HCT116 (cell line): ENCODE results near the gene NTNG2. TPM values are rescaled to one million over a fixed set of nuclear protein-coding genes. Genes with fewer than 3 reads are reported as not detected.
"Not testable (repeated sequence)": the region's sequence is repeated elsewhere in the genome, so short reads cannot be mapped to it uniquely, and the experiment has no call there.

Source experiments
- ATAC-seq: fragments of 200-7000 bp; cut with Tn5 transposase; 2 replicates; pipeline ENCODE4 v1.9.1; 2020; ENCODE audit warnings: mild to moderate bottlenecking, moderate library complexity
- BruUV-seq: library from RNA; stranded (reverse); fragments of 400-500 nt; replicated peaks from 2 replicates; lab custom pipeline; 2021; lab: Mats Ljungman, UMichigan
- CTCF ChIA-PET: fragments of 300-600 bp; sonication (Branson Sonifier 250); formaldehyde crosslinking; loops from one replicate; lab custom pipeline; 2021; ENCODE audit warnings: antibody characterized with exemption; lab: Charles Lee
- POLR2A ChIA-PET: fragments of 300-600, 350-600 bp; sonication (Branson Sonifier 250); formaldehyde crosslinking; loops from one replicate; lab custom pipeline; 2021; ENCODE audit warnings: antibody characterized with exemption; lab: Charles Lee
- RAD21 ChIA-PET, 2 experiments: fragments of 300-600 bp; sonication (Branson Sonifier 250); formaldehyde crosslinking; loops; one replicate each; lab custom pipeline; 2023; ENCODE audit warnings: low total read pairs in 2 of 2; ENCODE audit not compliant: uncharacterized antibody in 2 of 2, unreplicated experiment in 2 of 2, low non-redundant PET in 1 of 2; lab: Charles Lee
- DNase-seq: peaks from one replicate; pipeline ENCODE4 v3.0.0-alpha.2; 2010; ENCODE audit warnings: low read depth, low spot score
- H2AFZ ChIP-seq: fragments of 200-600 bp; shearing (Covaris generic), sonication (generic); 2 replicates; pipeline ENCODE4 v1.6.1; 2017; ENCODE audit warnings: low read depth, mixed run types, mixed read lengths, antibody characterized with exemption, low read length; ENCODE audit not compliant: poor library complexity, severe bottlenecking
- H3K27ac ChIP-seq: 2 replicates; pipeline ENCODE4 v1.5.1; 2012; ENCODE audit warnings: low read depth, low read length
- H3K27me3 ChIP-seq: fragments of 200-600 bp; sonication (generic); 2 replicates; pipeline ENCODE4 v1.6.1; 2016; ENCODE audit warnings: mixed run types, low read length, mixed read lengths; ENCODE audit not compliant: insufficient read depth
- H3K36me3 ChIP-seq, 2 experiments: fragments of 200-500 bp in 1 of 2; fragments of 200-600 bp in 1 of 2; sonication (Bioruptor generic) in 1 of 2; sonication (generic) in 1 of 2; 2 replicates each; pipeline versions ENCODE4 v1.5.1 to v1.6.1; 2014 to 2016; ENCODE audit warnings: low read length in 2 of 2, inconsistent platforms in 1 of 2, mixed read lengths in 1 of 2, mixed run types in 1 of 2; ENCODE audit not compliant: insufficient read depth in 2 of 2, control insufficient read depth in 1 of 2
- H3K4me1 ChIP-seq, 2 experiments: fragments of 200-600 bp in 1 of 2; sonication (generic) in 1 of 2; 2 replicates each; pipeline versions ENCODE4 v1.5.1 to v1.6.1; 2012 to 2017; ENCODE audit warnings: low read length in 2 of 2, inconsistent platforms in 1 of 2, mild to moderate bottlenecking in 1 of 2, mixed read lengths in 1 of 2, mixed run types in 1 of 2, moderate library complexity in 1 of 2; ENCODE audit not compliant: insufficient read depth in 2 of 2, control insufficient read depth in 1 of 2
- H3K4me2 ChIP-seq: fragments of 200-600 bp; sonication (generic); 2 replicates; pipeline ENCODE4 v1.6.1; 2017; ENCODE audit warnings: mixed run types, low read length, mixed read lengths
- H3K4me3 ChIP-seq, 2 experiments: fragments of 200-600 bp in 1 of 2; sonication (generic) in 1 of 2; replicated peaks in 1 of 2; 2 replicates each; pipeline ENCODE4 v1.5.1; 2011 to 2016; ENCODE audit warnings: low read length in 2 of 2, control low read depth in 1 of 2, low read depth in 1 of 2, mild to moderate bottlenecking in 1 of 2, mixed read lengths in 1 of 2, mixed run types in 1 of 2
- H3K79me2 ChIP-seq: fragments of 200-600 bp; sonication (generic); 2 replicates; pipeline ENCODE4 v1.6.1; 2017; ENCODE audit warnings: mild to moderate bottlenecking, mixed run types, low read length, moderate library complexity, mixed read lengths; ENCODE audit not compliant: insufficient read depth
- H3K9ac ChIP-seq: fragments of 200-600 bp; sonication (generic); 2 replicates; pipeline ENCODE4 v1.6.1; 2016; ENCODE audit warnings: low read length, mixed read lengths
- H3K9me2 ChIP-seq: fragments of 200-600 bp; sonication (generic), shearing (Covaris generic); 2 replicates; pipeline ENCODE4 v1.6.1; 2017; ENCODE audit warnings: mixed run types, mild to moderate bottlenecking, moderate library complexity; ENCODE audit not compliant: insufficient read depth
- H3K9me3 ChIP-seq, 2 experiments: fragments of 200-500 bp in 1 of 2; fragments of 200-600 bp in 1 of 2; sonication (Bioruptor generic) in 1 of 2; sonication (generic) in 1 of 2; 2 replicates each; pipeline ENCODE4 v1.6.1; 2014 to 2017; ENCODE audit warnings: low read length in 2 of 2, mixed read lengths in 2 of 2, inconsistent platforms in 1 of 2, low read depth in 1 of 2, mild to moderate bottlenecking in 1 of 2, mixed run types in 1 of 2, moderate library complexity in 1 of 2; ENCODE audit not compliant: control insufficient read depth in 1 of 2, insufficient read depth in 1 of 2
- H4K20me1 ChIP-seq: fragments of 200-600 bp; sonication (generic), shearing (Covaris generic); 2 replicates; pipeline ENCODE4 v1.6.1; 2017; ENCODE audit warnings: mixed run types, mild to moderate bottlenecking, moderate library complexity; ENCODE audit not compliant: insufficient read depth
- CBX3 ChIP-seq: IDR thresholded peaks from 2 replicates; pipeline ENCODE4 v1.6.1; 2012; ENCODE audit warnings: low read depth
- CTCF ChIP-seq, 3 experiments: fragments of 200-600 bp in 1 of 3; sonication (generic) in 1 of 3; IDR thresholded peaks in 2 of 3; conservative IDR thresholded peaks in 1 of 3; 2 replicates each; pipeline ENCODE4 v1.5.1; 2012 to 2017; ENCODE audit warnings: low read depth in 2 of 3, low read length in 2 of 3, antibody characterized with exemption in 1 of 3, borderline replicate concordance in 1 of 3, control low read depth in 1 of 3, mild to moderate bottlenecking in 1 of 3, mixed read lengths in 1 of 3, mixed run types in 1 of 3, moderate library complexity in 1 of 3; ENCODE audit not compliant: insufficient read depth in 1 of 3
- EGR1 ChIP-seq: IDR thresholded peaks from 2 replicates; pipeline ENCODE4 v1.6.1; 2012; ENCODE audit warnings: low read depth
- POLR2A ChIP-seq: IDR thresholded peaks from 2 replicates; pipeline ENCODE4 v1.7.0; 2011; ENCODE audit warnings: borderline replicate concordance; ENCODE audit not compliant: insufficient read depth, insufficient read length; ENCODE audit errors: extremely low read depth
- POLR2AphosphoS5 ChIP-seq: IDR thresholded peaks from 2 replicates; pipeline ENCODE4 v1.6.1; 2011; ENCODE audit warnings: mild to moderate bottlenecking, low read depth, low read length, moderate library complexity
- ZBTB33 ChIP-seq: IDR thresholded peaks from 2 replicates; pipeline ENCODE4 v1.6.1; 2011; ENCODE audit warnings: mild to moderate bottlenecking, low read length, moderate library complexity; ENCODE audit not compliant: insufficient replicate concordance; ENCODE audit errors: extremely low read depth
- intact Hi-C: fragments of 100-400 bp; cut with micrococcal nuclease; formaldehyde crosslinking; loops from 2 replicates; pipeline ENCODE4 v1.10.0; 2022
- total RNA-seq: library from RNA; stranded (reverse); gene quantifications from one replicate; pipeline ENCODE4 v1.2.1, GENCODE V29; 2021; ENCODE audit not compliant: unreplicated experiment

NTNG2 gene
- total RNA-seq, 1 experiment from 2014 or later: 2.5 TPM

GRCh38 chr9:132129535-132129934 lies 32.3 kb upstream of the NTNG2 start:
- Histone ChIP-seq H3K9ac (no peak overlapping the region), H3K27ac (no peak overlapping the region), H4K20me1 (no peaks in the 10 kb centered on the region), H3K4me2 (no peak overlapping the region), H3K79me2 (no peaks in the 10 kb centered on the region), H3K9me3 (no peaks in the 10 kb centered on the region), H3K9me2 (no peaks in the 10 kb centered on the region), H3K36me3 (no peaks in the 10 kb centered on the region), H3K27me3 (peaks cover 26% of the 10 kb centered on the region; the same call in 1 of the 2 replicates), H2AFZ (no peak overlapping the region), H3K4me1 (peaks cover 0 to 10% of the 10 kb centered on the region in 2 experiments; a peak in 1 of 4 replicates), H3K4me3 (no peak overlapping the region)
- TF ChIP-seq ZBTB33: no peak
- TF ChIP-seq CBX3: no peak
- no peak for TF ChIP-seq POLR2AphosphoS5
- TF ChIP-seq EGR1: no peak
- TF ChIP-seq POLR2A: no peak
- no peak for TF ChIP-seq CTCF (IDR thresholded peaks at IDR 0.05 in 2 of 3, conservative IDR thresholded peaks at IDR 0.05 in 1 of 3; ENCODE audit: borderline replicate concordance in 1 of 3, insufficient read depth in 1 of 3, low read depth in 2 of 3, low read length in 2 of 3)
- ChIA-PET CTCF (no interaction called here), POLR2A (no interaction called here), RAD21 (no interaction called here)
- ATAC-seq: no peak
- BruUV-seq: no TSS peak
- DNase-seq: no peak
- intact Hi-C loops: no loop called here

- intact Hi-C loops, H4K20me1 ChIP-seq, POLR2A ChIA-PET, H3K9me3 ChIP-seq, H3K79me2 ChIP-seq, H2AFZ ChIP-seq, H3K9ac ChIP-seq, CTCF ChIA-PET, H3K27me3 ChIP-seq, H3K27ac ChIP-seq, H3K9me2 ChIP-seq, H3K4me3 ChIP-seq, BruUV-seq, H3K36me3 ChIP-seq: not testable (repeated sequence)
- ATAC-seq: peak; percentile 58; the same call in 1 of the 2 replicates
- H3K4me2 ChIP-seq: peak overlapping the region; percentile 39
- peaks cover 0 to 12% of the 10 kb centered on the region in 2 experiments; a peak in 1 of 4 replicates for H3K4me1 ChIP-seq
- RAD21 ChIA-PET: interaction anchor here (0.6 to 1.7 kb wide), 2 partner anchors 119 to 321 kb away, joined by 3 to 4 read pairs; no protein-coding TSS in a partner anchor
- peak; percentile 8 for DNase-seq
Measured at GRCh38 chr9:132134085-132134484, 27.8 kb upstream of the NTNG2 start.
